WTC11 (cell line): ENCODE data around the gene SARM1. TPM values are rescaled to one million over a fixed set of nuclear protein-coding genes. Genes with fewer than 3 reads are reported as not detected.

Experiments
- CBFB ChIP-seq: sonication (generic); formaldehyde crosslinking; IDR thresholded peaks from 2 replicates; pipeline ENCODE4 v1.8.1; 2022; ENCODE audit warnings: mild to moderate bottlenecking, low read depth, missing genetic modification reagents
- FOXP1 ChIP-seq: sonication (generic); formaldehyde crosslinking; IDR thresholded peaks from 2 replicates; pipeline ENCODE4 v1.8.0; 2022; ENCODE audit warnings: missing genetic modification reagents, mild to moderate bottlenecking, moderate library complexity, borderline replicate concordance
- RELA ChIP-seq: sonication (generic); formaldehyde crosslinking; IDR thresholded peaks from 2 replicates; pipeline ENCODE4 v1.8.1; 2022; ENCODE audit warnings: missing genetic modification reagents, mild to moderate bottlenecking, borderline replicate concordance
- ZNF232 ChIP-seq: sonication (generic); formaldehyde crosslinking; IDR thresholded peaks from 2 replicates; pipeline ENCODE4 v1.8.0; 2022; ENCODE audit warnings: mild to moderate bottlenecking, missing genetic modification reagents
- total RNA-seq: library from RNA; stranded (reverse); gene quantifications from 3 replicates; pipeline ENCODE4 v1.2.3, GENCODE V29; 2021
- TF ChIP-seq, protein P1 (sequence below): fragments of 250-450 bp; sonication (Bioruptor Pico); IDR thresholded peaks from 2 replicates; pipeline ENCODE4 v1.9.0; 2021; ENCODE audit warnings: mild to moderate bottlenecking, borderline replicate concordance
- TF ChIP-seq, protein P2 (sequence below): fragments of 250-450 bp; sonication (Bioruptor Pico); conservative IDR thresholded peaks from 2 replicates; pipeline ENCODE4 v1.9.0; 2021; ENCODE audit warnings: mild to moderate bottlenecking
- TF ChIP-seq, protein P3 (sequence below): sonication (generic); formaldehyde crosslinking; IDR thresholded peaks from 2 replicates; pipeline ENCODE4 v1.8.0; 2023; ENCODE audit warnings: missing genetic modification reagents, mild to moderate bottlenecking, borderline replicate concordance
- TF ChIP-seq, protein P4 (sequence below): sonication (generic); formaldehyde crosslinking; IDR thresholded peaks from 2 replicates; pipeline ENCODE4 v1.8.1; 2023; ENCODE audit warnings: mild to moderate bottlenecking, missing genetic modification reagents
- TF ChIP-seq, protein P5 (sequence below): sonication (generic); formaldehyde crosslinking; IDR thresholded peaks from 2 replicates; pipeline ENCODE4 v1.8.1; 2022; ENCODE audit warnings: mild to moderate bottlenecking, moderate library complexity, missing genetic modification reagents
- TF ChIP-seq, protein P6 (sequence below): fragments of 250-450 bp; sonication (Bioruptor Pico); IDR thresholded peaks from 2 replicates; pipeline ENCODE4 v1.9.0; 2021; ENCODE audit warnings: moderate library complexity, mild to moderate bottlenecking, inconsistent platforms, borderline replicate concordance

Gene SARM1
- total RNA-seq, 1 experiment from 2014 or later: 3.8 TPM

DNA sequence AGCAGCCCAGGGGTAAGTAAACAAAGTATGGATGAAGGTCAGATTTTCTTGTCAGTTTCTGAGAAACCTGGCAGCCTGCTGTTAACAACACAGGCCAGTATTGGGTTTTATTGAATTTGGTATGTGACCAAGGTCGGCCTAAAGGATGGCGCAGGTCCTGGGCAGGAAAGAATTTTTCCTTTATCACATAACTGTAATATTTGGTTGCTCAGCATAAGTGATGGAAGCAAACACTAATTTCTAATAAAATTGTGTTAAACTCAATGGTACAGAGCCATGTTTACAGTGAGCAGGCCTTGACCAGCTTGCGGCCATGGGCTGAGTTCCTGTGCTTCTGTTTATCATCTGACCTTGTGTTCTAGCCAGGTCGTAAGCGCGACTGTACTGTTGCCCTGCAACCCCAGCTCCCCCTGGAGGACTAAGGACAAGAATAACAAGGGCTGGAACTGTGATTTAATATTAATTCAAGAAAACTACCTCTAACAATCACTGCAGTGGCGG, 24.7 kb upstream of the SARM1 start (continued):
- TF ChIP-seq, protein P1, sequence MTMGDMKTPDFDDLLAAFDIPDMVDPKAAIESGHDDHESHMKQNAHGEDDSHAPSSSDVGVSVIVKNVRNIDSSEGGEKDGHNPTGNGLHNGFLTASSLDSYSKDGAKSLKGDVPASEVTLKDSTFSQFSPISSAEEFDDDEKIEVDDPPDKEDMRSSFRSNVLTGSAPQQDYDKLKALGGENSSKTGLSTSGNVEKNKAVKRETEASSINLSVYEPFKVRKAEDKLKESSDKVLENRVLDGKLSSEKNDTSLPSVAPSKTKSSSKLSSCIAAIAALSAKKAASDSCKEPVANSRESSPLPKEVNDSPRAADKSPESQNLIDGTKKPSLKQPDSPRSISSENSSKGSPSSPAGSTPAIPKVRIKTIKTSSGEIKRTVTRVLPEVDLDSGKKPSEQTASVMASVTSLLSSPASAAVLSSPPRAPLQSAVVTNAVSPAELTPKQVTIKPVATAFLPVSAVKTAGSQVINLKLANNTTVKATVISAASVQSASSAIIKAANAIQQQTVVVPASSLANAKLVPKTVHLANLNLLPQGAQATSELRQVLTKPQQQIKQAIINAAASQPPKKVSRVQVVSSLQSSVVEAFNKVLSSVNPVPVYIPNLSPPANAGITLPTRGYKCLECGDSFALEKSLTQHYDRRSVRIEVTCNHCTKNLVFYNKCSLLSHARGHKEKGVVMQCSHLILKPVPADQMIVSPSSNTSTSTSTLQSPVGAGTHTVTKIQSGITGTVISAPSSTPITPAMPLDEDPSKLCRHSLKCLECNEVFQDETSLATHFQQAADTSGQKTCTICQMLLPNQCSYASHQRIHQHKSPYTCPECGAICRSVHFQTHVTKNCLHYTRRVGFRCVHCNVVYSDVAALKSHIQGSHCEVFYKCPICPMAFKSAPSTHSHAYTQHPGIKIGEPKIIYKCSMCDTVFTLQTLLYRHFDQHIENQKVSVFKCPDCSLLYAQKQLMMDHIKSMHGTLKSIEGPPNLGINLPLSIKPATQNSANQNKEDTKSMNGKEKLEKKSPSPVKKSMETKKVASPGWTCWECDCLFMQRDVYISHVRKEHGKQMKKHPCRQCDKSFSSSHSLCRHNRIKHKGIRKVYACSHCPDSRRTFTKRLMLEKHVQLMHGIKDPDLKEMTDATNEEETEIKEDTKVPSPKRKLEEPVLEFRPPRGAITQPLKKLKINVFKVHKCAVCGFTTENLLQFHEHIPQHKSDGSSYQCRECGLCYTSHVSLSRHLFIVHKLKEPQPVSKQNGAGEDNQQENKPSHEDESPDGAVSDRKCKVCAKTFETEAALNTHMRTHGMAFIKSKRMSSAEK (CRISPR knock-in tag): no peak
- TF ChIP-seq FOXP1 (CRISPR knock-in tag): no peak
- TF ChIP-seq ZNF232: no peak
- TF ChIP-seq RELA (CRISPR knock-in tag): no peak
- TF ChIP-seq, protein P2, sequence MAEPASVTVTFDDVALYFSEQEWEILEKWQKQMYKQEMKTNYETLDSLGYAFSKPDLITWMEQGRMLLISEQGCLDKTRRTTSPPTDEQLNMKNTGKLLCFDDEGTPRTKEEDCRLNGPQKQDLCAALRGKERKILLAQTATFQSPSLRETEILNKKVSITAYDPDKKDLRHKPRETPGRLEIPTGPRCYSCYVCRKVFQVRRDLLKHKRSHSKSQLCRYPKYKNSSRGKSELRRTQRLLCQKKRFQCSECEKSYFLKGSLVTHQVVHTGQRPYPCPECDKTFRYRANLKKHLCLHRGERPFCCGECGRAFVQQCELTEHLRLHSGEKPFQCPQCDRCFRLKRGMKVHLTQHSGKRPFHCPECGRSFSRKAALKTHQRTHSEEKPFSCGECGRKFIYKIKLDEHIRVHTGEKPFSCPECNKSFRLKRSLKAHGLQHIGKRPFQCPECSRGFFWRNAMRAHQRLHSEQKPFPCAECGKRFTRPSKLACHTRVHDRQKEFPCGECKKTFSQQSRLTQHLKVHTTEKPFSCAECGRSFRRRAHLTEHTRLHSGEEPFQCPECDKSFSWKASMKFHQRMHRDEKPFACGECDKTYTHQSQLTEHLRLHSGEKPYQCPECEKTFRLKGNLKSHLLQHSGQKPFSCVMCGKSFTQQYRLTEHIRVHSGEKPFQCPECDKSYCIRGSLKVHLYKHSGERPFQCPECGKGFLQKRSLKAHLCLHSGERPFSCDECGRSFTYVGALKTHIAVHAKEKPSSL (CRISPR knock-in tag): no peak
- no peak for TF ChIP-seq CBFB (CRISPR knock-in tag)
- TF ChIP-seq, protein P3, sequence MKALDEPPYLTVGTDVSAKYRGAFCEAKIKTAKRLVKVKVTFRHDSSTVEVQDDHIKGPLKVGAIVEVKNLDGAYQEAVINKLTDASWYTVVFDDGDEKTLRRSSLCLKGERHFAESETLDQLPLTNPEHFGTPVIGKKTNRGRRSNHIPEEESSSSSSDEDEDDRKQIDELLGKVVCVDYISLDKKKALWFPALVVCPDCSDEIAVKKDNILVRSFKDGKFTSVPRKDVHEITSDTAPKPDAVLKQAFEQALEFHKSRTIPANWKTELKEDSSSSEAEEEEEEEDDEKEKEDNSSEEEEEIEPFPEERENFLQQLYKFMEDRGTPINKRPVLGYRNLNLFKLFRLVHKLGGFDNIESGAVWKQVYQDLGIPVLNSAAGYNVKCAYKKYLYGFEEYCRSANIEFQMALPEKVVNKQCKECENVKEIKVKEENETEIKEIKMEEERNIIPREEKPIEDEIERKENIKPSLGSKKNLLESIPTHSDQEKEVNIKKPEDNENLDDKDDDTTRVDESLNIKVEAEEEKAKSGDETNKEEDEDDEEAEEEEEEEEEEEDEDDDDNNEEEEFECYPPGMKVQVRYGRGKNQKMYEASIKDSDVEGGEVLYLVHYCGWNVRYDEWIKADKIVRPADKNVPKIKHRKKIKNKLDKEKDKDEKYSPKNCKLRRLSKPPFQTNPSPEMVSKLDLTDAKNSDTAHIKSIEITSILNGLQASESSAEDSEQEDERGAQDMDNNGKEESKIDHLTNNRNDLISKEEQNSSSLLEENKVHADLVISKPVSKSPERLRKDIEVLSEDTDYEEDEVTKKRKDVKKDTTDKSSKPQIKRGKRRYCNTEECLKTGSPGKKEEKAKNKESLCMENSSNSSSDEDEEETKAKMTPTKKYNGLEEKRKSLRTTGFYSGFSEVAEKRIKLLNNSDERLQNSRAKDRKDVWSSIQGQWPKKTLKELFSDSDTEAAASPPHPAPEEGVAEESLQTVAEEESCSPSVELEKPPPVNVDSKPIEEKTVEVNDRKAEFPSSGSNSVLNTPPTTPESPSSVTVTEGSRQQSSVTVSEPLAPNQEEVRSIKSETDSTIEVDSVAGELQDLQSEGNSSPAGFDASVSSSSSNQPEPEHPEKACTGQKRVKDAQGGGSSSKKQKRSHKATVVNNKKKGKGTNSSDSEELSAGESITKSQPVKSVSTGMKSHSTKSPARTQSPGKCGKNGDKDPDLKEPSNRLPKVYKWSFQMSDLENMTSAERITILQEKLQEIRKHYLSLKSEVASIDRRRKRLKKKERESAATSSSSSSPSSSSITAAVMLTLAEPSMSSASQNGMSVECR: no peak
- TF ChIP-seq, protein P4, sequence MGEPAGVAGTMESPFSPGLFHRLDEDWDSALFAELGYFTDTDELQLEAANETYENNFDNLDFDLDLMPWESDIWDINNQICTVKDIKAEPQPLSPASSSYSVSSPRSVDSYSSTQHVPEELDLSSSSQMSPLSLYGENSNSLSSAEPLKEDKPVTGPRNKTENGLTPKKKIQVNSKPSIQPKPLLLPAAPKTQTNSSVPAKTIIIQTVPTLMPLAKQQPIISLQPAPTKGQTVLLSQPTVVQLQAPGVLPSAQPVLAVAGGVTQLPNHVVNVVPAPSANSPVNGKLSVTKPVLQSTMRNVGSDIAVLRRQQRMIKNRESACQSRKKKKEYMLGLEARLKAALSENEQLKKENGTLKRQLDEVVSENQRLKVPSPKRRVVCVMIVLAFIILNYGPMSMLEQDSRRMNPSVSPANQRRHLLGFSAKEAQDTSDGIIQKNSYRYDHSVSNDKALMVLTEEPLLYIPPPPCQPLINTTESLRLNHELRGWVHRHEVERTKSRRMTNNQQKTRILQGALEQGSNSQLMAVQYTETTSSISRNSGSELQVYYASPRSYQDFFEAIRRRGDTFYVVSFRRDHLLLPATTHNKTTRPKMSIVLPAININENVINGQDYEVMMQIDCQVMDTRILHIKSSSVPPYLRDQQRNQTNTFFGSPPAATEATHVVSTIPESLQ: no peak
- TF ChIP-seq, protein P5, sequence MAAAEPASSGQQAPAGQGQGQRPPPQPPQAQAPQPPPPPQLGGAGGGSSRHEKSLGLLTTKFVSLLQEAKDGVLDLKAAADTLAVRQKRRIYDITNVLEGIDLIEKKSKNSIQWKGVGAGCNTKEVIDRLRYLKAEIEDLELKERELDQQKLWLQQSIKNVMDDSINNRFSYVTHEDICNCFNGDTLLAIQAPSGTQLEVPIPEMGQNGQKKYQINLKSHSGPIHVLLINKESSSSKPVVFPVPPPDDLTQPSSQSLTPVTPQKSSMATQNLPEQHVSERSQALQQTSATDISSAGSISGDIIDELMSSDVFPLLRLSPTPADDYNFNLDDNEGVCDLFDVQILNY (CRISPR knock-in tag): no peak
- TF ChIP-seq, protein P6, sequence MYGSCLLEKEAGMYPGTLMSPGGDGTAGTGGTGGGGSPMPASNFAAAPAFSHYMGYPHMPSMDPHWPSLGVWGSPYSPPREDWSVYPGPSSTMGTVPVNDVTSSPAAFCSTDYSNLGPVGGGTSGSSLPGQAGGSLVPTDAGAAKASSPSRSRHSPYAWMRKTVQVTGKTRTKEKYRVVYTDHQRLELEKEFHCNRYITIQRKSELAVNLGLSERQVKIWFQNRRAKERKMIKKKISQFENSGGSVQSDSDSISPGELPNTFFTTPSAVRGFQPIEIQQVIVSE (CRISPR knock-in tag): no peak
